ENCODE data around the gene KLHL29.

KLHL29 gene

GRCh38 chr2:23460228-23460627, 75.2 kb downstream of the KLHL29 start:
- no peak overlapping the region for H3K4me3 ChIP-seq
- H3K27ac ChIP-seq = no peak overlapping the region

- Histone ChIP-seq H3K27ac (no peak overlapping the region), H3K4me3 (no peak overlapping the region)
These were observed 76.0 kb downstream of the KLHL29 start for GRCh38 chr2:23460993-23461392.

DNA sequence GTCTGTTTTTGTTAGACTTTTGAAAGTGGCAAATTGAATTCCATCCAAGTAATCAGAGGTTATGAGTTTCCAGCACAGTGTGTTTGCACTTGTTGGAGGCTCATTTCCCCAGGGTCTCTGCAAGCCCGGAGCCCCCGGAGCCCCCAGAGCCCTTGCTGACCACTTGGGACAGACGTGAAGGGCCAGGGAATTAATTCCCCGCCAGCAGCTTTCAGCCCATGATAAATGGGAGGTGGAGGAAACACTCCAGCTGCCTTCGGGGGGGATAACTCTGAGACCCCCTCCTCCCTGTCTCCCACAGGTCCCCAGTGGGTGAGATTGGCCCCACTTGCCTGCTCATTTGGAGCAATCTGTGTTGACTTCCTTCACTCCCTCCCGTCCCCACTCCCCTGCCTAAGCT, 79.2 kb downstream of the KLHL29 start:
- Histone ChIP-seq H3K27ac (no peak overlapping the region), H3K4me3 (no peak overlapping the region)

GRCh38 chr2:23464905-23465537, 80.0 kb downstream of the KLHL29 start:
- H3K27ac ChIP-seq = no peak overlapping the region
- no peak overlapping the region for H3K4me3 ChIP-seq

DNA sequence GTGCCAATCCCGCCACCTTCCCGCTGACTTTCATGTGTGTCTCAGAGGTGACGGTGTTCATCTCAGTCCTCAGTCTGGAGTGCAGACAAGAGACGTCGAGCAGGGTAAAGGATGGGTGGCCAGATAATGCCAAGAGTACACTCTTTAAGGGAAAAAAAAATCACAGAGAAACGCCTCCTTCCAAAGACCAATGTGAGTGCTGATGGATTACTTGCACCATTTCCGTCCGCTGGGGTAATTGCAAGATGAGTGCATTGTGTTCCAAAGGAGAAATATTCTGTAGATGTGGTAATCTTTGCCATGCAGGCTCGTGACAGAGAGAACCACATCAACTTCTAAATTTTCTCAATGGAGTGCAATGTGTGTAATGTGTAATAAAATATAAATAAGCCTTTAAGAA, 81.0 kb downstream of the KLHL29 start:
- Histone ChIP-seq H3K27ac (no peak overlapping the region), H3K4me3 (no peak overlapping the region)

GRCh38 chr2:23467618-23468017, 82.6 kb downstream of the KLHL29 start:
- no peak overlapping the region for H3K27ac ChIP-seq
- no peak overlapping the region for H3K4me3 ChIP-seq

GRCh38 chr2:23468474-23469141, 83.6 kb downstream of the KLHL29 start:
- no peak overlapping the region for H3K4me3 ChIP-seq
- H3K27ac ChIP-seq = no peak overlapping the region

- no peak overlapping the region for H3K27ac ChIP-seq
- H3K4me3 ChIP-seq = no peak overlapping the region
These were observed 84.2 kb downstream of the KLHL29 start for GRCh38 chr2:23469142-23469540.

DNA sequence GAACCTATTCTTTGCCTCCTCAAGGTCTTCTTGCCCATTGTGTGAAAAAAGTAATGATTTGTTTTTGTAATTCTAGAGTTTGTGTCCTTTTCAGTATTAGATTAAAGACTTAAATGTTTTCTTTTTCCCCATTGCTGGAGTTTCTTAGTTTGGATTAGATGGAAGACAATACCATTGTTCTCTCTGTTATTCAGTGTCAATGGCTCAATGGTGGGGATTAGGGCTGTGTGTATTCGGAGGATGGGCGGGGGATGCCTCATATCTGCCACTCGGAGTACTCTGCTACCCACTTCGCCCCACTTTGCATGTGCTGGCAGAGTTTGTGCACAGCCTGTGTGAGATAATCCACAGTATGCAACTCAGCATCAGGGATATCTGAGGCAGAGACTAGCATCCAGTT, 90.1 kb downstream of the KLHL29 start:
- no peak overlapping the region for H3K27ac ChIP-seq
- no peak overlapping the region for H3K4me3 ChIP-seq

- H3K4me3 ChIP-seq = no peak overlapping the region
- H3K27ac ChIP-seq = no peak overlapping the region
These were observed 90.5 kb downstream of the KLHL29 start for GRCh38 chr2:23475473-23475872.

- Histone ChIP-seq H3K4me3 (no peak overlapping the region), H3K27ac (no peak overlapping the region)
These were observed 91.8 kb downstream of the KLHL29 start for GRCh38 chr2:23476786-23477185.

- Histone ChIP-seq H3K4me3 (no peak overlapping the region), H3K27ac (no peak overlapping the region)
These were observed 92.4 kb downstream of the KLHL29 start for GRCh38 chr2:23477392-23477791.

- H3K4me3 ChIP-seq = no peak overlapping the region
- no peak overlapping the region for H3K27ac ChIP-seq
These were observed 93.3 kb downstream of the KLHL29 start for GRCh38 chr2:23478087-23478932.

- H3K27ac ChIP-seq = no peak overlapping the region
- H3K4me3 ChIP-seq = no peak overlapping the region
These were observed 94.1 kb downstream of the KLHL29 start for GRCh38 chr2:23478933-23479683.

DNA sequence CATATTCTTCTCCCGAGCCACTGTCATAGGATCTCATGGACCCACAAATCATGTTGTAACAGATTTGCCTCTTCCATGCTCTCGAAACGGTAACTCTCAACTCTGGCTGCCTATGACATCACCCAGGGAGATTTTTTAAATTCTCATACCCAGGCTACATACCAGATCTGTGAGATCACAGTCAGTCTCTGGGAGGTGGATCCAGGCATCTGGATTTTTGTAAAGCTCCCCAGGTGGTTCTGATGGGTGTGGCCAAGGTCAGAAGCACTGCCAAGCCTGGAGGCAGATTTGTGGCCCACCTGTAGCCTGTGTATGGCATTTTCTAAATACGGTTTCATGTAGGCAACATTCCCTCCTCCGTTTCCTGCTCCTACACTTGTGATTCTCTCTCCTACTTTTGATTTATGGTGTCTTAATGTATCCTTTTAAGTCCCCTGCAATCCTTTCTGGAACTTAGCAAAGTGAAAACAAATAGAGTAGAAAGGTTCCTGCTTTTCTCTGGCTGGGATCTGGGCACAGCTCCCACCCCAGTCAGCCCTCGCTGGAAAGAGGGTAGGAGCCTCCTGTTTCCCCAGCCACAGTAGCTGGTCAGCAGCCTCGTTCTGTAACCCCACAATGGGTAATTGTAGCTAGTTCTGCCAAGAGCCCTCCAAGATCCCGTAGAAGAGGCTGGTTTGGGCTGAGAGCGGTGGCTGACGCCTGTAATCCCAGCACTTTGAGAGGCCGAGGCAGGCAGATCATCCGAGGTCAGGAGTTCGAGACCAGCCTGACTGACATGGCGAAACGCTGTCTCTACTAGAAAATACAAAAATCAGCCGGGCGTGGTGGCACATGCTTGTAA, 96.2 kb downstream of the KLHL29 start:
- no peak overlapping the region for H3K27ac ChIP-seq
- H3K4me3 ChIP-seq = no peak overlapping the region

- H3K27ac ChIP-seq = no peak overlapping the region
- H3K4me3 ChIP-seq = no peak overlapping the region
These were observed 97.2 kb downstream of the KLHL29 start for GRCh38 chr2:23482188-23482587.

DNA sequence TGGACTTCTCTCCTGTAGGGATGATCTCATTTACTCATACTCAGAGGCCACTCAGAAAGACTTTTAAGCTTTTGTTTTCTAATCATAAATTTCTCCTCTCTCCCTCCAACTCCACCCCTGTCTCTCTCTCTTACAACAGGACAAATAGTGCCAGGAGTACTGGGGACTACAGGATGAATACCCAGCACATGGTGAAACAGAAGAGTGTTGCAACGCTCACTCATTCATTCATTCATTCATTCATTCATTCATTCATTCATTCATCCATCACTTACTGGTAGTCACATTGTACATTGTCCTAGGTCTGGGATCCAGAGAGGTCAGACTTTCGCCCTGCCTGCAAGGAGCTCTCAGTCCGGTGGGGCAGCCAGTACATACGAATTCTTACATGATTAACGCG, 97.6 kb downstream of the KLHL29 start:
- no peak overlapping the region for H3K4me3 ChIP-seq

GRCh38 chr2:23483791-23484190, 98.8 kb downstream of the KLHL29 start:
- Histone ChIP-seq H3K27ac (no peak overlapping the region), H3K4me3 (no peak overlapping the region)

More for the DNA sequence above, 97.6 kb downstream of the KLHL29 start:
- no peak overlapping the region for H3K27ac ChIP-seq

DNA sequence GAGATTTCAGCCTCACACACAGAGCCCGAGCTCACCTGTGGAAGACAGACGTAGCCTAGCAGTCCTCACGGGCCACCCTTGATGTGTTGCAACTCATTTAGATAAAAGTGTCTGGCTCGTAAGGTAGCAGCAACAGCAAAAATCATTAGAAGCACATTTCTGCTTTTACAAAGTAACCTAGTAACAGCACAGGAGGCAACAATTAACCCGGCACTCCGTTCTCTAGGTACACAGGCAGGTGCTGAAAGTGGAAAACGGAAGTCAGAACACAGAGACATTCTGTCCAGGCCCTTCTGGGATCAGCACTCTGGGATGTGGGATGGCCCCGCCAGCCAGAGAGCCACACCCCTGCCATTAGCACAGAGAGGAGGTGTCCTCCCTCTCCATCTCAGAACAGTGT, 99.3 kb downstream of the KLHL29 start:
- Histone ChIP-seq H3K4me3 (no peak overlapping the region), H3K27ac (no peak overlapping the region)
